Ascending aorta (tissue), 2 donors: ENCODE measurements around the gene DPM3. TPM values are rescaled to one million over a fixed set of nuclear protein-coding genes. Genes with fewer than 3 reads are reported as not detected.

Experiments
- DNase-seq, 2 donors: peaks; one replicate each; pipeline ENCODE4 v3.0.0-alpha.2; 2019; ENCODE audit warnings: low spot score in 2 of 2
- H3K27ac ChIP-seq, 2 donors: fragments of 200-600 bp; sonication (generic); one replicate each; pipeline ENCODE4 v1.5.1; 2016 to 2017; ENCODE audit warnings: mild to moderate bottlenecking in 1 of 2
- H3K27me3 ChIP-seq: fragments of 200-600 bp; sonication (generic); one replicate; pipeline ENCODE4 v1.5.1; 2017
- H3K36me3 ChIP-seq, 2 donors: fragments of 200-600 bp; sonication (generic); one replicate each; pipeline ENCODE4 v1.5.1; 2016
- H3K4me1 ChIP-seq, 2 donors: fragments of 200-600 bp; sonication (generic); one replicate each; pipeline ENCODE4 v1.5.1; 2016 to 2017; ENCODE audit warnings: mild to moderate bottlenecking in 1 of 2
- H3K4me3 ChIP-seq, 2 donors: fragments of 200-600 bp; sonication (generic); one replicate each; pipeline ENCODE4 v1.5.1; 2016 to 2017; ENCODE audit warnings: mild to moderate bottlenecking in 1 of 2
- H3K9me3 ChIP-seq, 2 donors: fragments of 200-600 bp; sonication (generic); one replicate each; pipeline ENCODE4 v1.5.1; 2016
- CTCF ChIP-seq, 3 experiments: fragments of 200-600 bp in 2 of 3; fragments of 450-650 bp in 1 of 3; sonication (generic) in 2 of 3; IDR thresholded peaks; one replicate each; pipeline ENCODE4 v1.5.1; 2016 to 2019; ENCODE audit warnings: antibody characterized with exemption in 3 of 3, mild to moderate bottlenecking in 1 of 3, moderate library complexity in 1 of 3
- intact Hi-C: fragments of 100-400 bp; cut with DNase I; formaldehyde crosslinking; loops from one replicate; pipeline ENCODE4 v1.15.1; 2023
- total RNA-seq: library from RNA; depleted of rRNA; stranded (reverse); fragments of >200 nt; gene quantifications from one replicate; pipeline ENCODE4 v1.1.0, GENCODE V29; 2016

The DPM3 gene
- total RNA-seq, 1 donor from 2014 or later: 78.2 TPM

GRCh38 chr1:155131856-155132255 is 8.5 kb downstream of the DPM3 start:
- Histone ChIP-seq H3K4me3 (no peak overlapping the region), H3K9me3 (no peaks in the 10 kb centered on the region), H3K4me1 (peaks cover 20 to 31% of the 10 kb centered on the region in 2 donors), H3K36me3 (peaks cover 0 to 4% of the 10 kb centered on the region in 2 donors), H3K27ac (no peak overlapping the region), H3K27me3 (peaks cover 9% of the 10 kb centered on the region)
- DNase-seq: no peak
- intact Hi-C loops: no loop called here
- no peak for TF ChIP-seq CTCF (IDR thresholded peaks at IDR 0.05)

GRCh38 chr1:155131285-155131684 is 9.0 kb downstream of the DPM3 start:
- Histone ChIP-seq H3K36me3 (peaks cover 0 to 4% of the 10 kb centered on the region in 2 donors), H3K9me3 (no peaks in the 10 kb centered on the region), H3K27me3 (peaks cover 9% of the 10 kb centered on the region), H3K27ac (no peak overlapping the region), H3K4me1 (peaks cover 20 to 32% of the 10 kb centered on the region in 2 donors), H3K4me3 (no peak overlapping the region)
- intact Hi-C loops: no loop called here
- TF ChIP-seq CTCF (IDR thresholded peaks at IDR 0.05): no peak
- no peak for DNase-seq

GRCh38 chr1:155130272-155131006 is 9.9 kb downstream of the DPM3 start:
- H3K4me3 ChIP-seq: peak overlapping the region in 1 of 2 donors; percentile 70
- no peak for TF ChIP-seq CTCF (IDR thresholded peaks at IDR 0.05)
- DNase-seq: no peak
- H3K4me1 ChIP-seq: peaks cover 20 to 37% of the 10 kb centered on the region in 2 donors
- intact Hi-C loops: no loop called here
- H3K36me3 ChIP-seq: peaks cover 0 to 4% of the 10 kb centered on the region in 2 donors
- H3K27ac ChIP-seq: peak overlapping the region in 1 of 2 donors; percentile 15
- peaks cover 9% of the 10 kb centered on the region for H3K27me3 ChIP-seq
- H3K9me3 ChIP-seq: no peaks in the 10 kb centered on the region

- Histone ChIP-seq H3K27me3 (peaks cover 9% of the 10 kb centered on the region), H3K4me3 (peak overlapping the region; percentile 63 to 70), H3K36me3 (peaks cover 0 to 4% of the 10 kb centered on the region in 2 donors), H3K9me3 (no peaks in the 10 kb centered on the region), H3K4me1 (peaks cover 20 to 30% of the 10 kb centered on the region in 2 donors), H3K27ac (no peak overlapping the region)
- TF ChIP-seq CTCF (IDR thresholded peaks at IDR 0.05): no peak
- DNase-seq: no peak
- intact Hi-C loops: loop anchor here (5.0 kb wide), 1 partner anchor 43 kb away; the partner anchor contains the start of genes KRTCAP2 and TRIM46
Measured at GRCh38 chr1:155128755-155129473, 11.4 kb downstream of the DPM3 start.

- no peak for TF ChIP-seq CTCF (IDR thresholded peaks at IDR 0.05)
- Histone ChIP-seq H3K4me3 (peak overlapping the region; percentile 63 to 70), H3K4me1 (peaks cover 20 to 30% of the 10 kb centered on the region in 2 donors), H3K36me3 (peaks cover 0 to 4% of the 10 kb centered on the region in 2 donors), H3K27me3 (peaks cover 9% of the 10 kb centered on the region), H3K9me3 (no peaks in the 10 kb centered on the region), H3K27ac (no peak overlapping the region)
- DNase-seq: no peak
- intact Hi-C loops: loop anchor here (1.0 to 5.0 kb wide), 3 partner anchors 7 to 44 kb away; partner anchors contain the start of genes KRTCAP2, SLC50A1 and TRIM46
Measured at GRCh38 chr1:155127967-155128754, 12.2 kb downstream of the DPM3 start.
